Dermis microvascular lymphatic vessel endothelial cell (primary cell): Measurements from ENCODE around the gene MAGI1. TPM values are rescaled to one million over a fixed set of nuclear protein-coding genes. Genes with fewer than 3 reads are reported as not detected.

Experiments
- DNase-seq, 2 donors: peaks; one replicate each; pipeline versions ENCODE4 v3.0.0 to v3.0.0-alpha.2; 2010; ENCODE audit warnings: low read depth in 2 of 2
- total RNA-seq: library from RNA; depleted of rRNA; stranded (reverse); fragments of >200 nt; gene quantifications from 2 replicates; pipeline ENCODE4 v1.2.1, GENCODE V29; 2014

Gene MAGI1
- total RNA-seq, 1 donor from 2014 or later = 49.0 TPM

- DNase-seq = no peak
These were observed 442.8 kb downstream of the MAGI1 start for GRCh38 chr3:65596029-65596300.

GRCh38 chr3:65595222-65596028 is 443.3 kb downstream of the MAGI1 start:
- no peak for DNase-seq

GRCh38 chr3:65593780-65594752 is 444.7 kb downstream of the MAGI1 start:
- no peak for DNase-seq

- no peak for DNase-seq
These were observed 447.4 kb downstream of the MAGI1 start for GRCh38 chr3:65591313-65591712.

GRCh38 chr3:65588884-65589283 is 449.8 kb downstream of the MAGI1 start:
- DNase-seq = no peak

- no peak for DNase-seq
These were observed 450.9 kb downstream of the MAGI1 start for GRCh38 chr3:65587650-65588439.

- DNase-seq = no peak
These were observed 453.8 kb downstream of the MAGI1 start for GRCh38 chr3:65584913-65585312.

GRCh38 chr3:65584002-65584401 is 454.7 kb downstream of the MAGI1 start:
- DNase-seq = no peak

- DNase-seq = no peak
These were observed 455.5 kb downstream of the MAGI1 start for GRCh38 chr3:65583188-65583587.

GRCh38 chr3:65582012-65582717 is 456.6 kb downstream of the MAGI1 start:
- no peak for DNase-seq

- no peak for DNase-seq
These were observed 457.4 kb downstream of the MAGI1 start for GRCh38 chr3:65581313-65581712.

GRCh38 chr3:65578861-65579260 is 459.9 kb downstream of the MAGI1 start:
- DNase-seq = no peak

GRCh38 chr3:65577843-65578430 is 460.8 kb downstream of the MAGI1 start:
- no peak for DNase-seq

GRCh38 chr3:65576966-65577365 is 461.8 kb downstream of the MAGI1 start:
- DNase-seq = no peak

GRCh38 chr3:65576228-65576627 is 462.5 kb downstream of the MAGI1 start:
- no peak for DNase-seq

- DNase-seq = no peak
These were observed 463.3 kb downstream of the MAGI1 start for GRCh38 chr3:65575376-65575840.

GRCh38 chr3:65573548-65574116 is 465.1 kb downstream of the MAGI1 start:
- DNase-seq = no peak

GRCh38 chr3:65572175-65572777 is 466.4 kb downstream of the MAGI1 start:
- no peak for DNase-seq

- no peak for DNase-seq
These were observed 468.8 kb downstream of the MAGI1 start for GRCh38 chr3:65569845-65570405.

- no peak for DNase-seq
These were observed 469.6 kb downstream of the MAGI1 start for GRCh38 chr3:65569129-65569528.
